HUES48 (cell line): ENCODE measurements around the gene TMEFF2.

Source experiments
- H3K27ac ChIP-seq: one replicate; pipeline ENCODE4 v1.7.0; 2013; ENCODE audit warnings: low read depth, low read length, inconsistent platforms
- H3K27me3 ChIP-seq: 2 replicates; pipeline ENCODE4 v1.6.1; 2013; ENCODE audit warnings: mild to moderate bottlenecking, low read length; ENCODE audit not compliant: control insufficient read depth, insufficient read depth
- H3K36me3 ChIP-seq: 2 replicates; pipeline ENCODE4 v1.6.1; 2013; ENCODE audit warnings: low read length; ENCODE audit not compliant: control insufficient read depth, insufficient read depth
- H3K4me1 ChIP-seq: 2 replicates; pipeline ENCODE4 v1.6.1; 2013; ENCODE audit warnings: mild to moderate bottlenecking, low read length; ENCODE audit not compliant: control insufficient read depth, insufficient read depth
- H3K4me3 ChIP-seq: 2 replicates; pipeline ENCODE4 v1.5.1; 2013; ENCODE audit warnings: mild to moderate bottlenecking, low read depth, low read length
- H3K9ac ChIP-seq: 2 replicates; pipeline ENCODE4 v1.6.1; 2013; ENCODE audit warnings: mild to moderate bottlenecking, low read depth, low read length, moderate library complexity
- H3K9me3 ChIP-seq: 2 replicates; pipeline ENCODE4 v1.6.1; 2013; ENCODE audit warnings: low read length; ENCODE audit not compliant: control insufficient read depth, insufficient read depth

The TMEFF2 gene

DNA sequence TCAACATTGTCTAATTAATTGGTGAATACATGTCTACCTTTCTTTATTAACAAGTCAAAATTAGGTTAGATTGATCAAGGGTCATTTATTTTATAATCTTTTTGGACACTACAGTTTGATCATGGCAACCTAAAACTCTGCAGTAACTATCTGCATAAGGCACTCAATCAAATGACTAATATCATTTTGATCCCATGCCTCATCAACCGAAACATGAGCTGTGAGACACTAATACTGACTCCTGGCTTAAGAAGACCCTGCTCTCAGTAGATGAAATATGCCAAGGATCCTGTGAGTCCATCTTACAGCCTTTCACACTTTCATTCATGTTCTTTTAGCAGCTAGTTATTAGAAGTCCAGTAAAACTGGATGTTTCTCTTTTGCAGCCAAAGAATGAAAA, 178.5 kb downstream of the TMEFF2 start:
- H3K36me3 ChIP-seq: no peaks in the 10 kb centered on the region

DNA sequence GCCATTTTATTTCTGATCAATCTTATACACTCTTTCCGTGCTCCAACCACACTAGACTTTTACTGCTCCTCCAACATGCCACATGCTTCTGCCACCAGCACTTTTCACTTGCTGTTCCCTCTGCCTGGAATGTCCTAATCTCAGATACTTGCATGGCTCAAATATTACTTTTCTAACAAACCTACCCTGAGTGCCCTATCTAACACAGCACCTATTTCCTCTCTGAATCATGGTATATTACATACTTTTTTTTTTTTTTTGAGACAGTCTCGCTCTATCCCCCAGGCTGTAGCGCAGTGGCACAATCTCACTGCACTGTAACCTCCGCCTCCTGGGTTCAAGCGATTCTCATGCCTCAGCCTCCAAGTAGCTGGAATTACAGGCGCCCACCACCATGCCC, 181.5 kb downstream of the TMEFF2 start:
- no peaks in the 10 kb centered on the region for H3K36me3 ChIP-seq
- H3K9ac ChIP-seq: no peak overlapping the region
- H3K27ac ChIP-seq: no peak overlapping the region
- no peak overlapping the region for H3K4me3 ChIP-seq
- H3K9me3 ChIP-seq: no peaks in the 10 kb centered on the region
- peaks cover 10% of the 10 kb centered on the region; the same call in 1 of the 2 replicates for H3K4me1 ChIP-seq
- H3K27me3 ChIP-seq: no peaks in the 10 kb centered on the region

More for the DNA sequence above, 178.5 kb downstream of the TMEFF2 start:
- H3K4me1 ChIP-seq: peaks cover 22% of the 10 kb centered on the region; the same call in 1 of the 2 replicates
- no peak overlapping the region for H3K27ac ChIP-seq
- no peaks in the 10 kb centered on the region for H3K9me3 ChIP-seq
- H3K27me3 ChIP-seq: no peaks in the 10 kb centered on the region
- H3K9ac ChIP-seq: no peak overlapping the region
- H3K4me3 ChIP-seq: no peak overlapping the region

DNA sequence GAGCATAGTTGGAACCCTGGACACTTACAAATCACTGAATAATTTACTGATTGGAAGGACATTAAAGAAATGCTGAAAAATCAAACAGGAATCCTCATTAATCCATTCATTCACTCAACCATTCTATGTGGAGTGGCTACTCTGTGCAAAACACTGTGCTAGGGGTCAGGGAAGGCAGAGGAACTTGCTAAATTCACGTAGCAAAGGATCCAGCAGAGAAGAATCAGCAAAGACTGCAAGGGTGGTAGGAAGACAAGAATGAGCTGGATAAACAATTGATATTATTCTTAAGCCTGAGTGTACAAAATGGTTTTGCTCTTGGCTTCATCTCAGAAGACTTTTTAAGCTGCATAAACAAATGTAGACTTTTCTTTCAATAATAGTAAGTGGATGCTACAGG, 183.5 kb downstream of the TMEFF2 start:
- no peak overlapping the region for H3K27ac ChIP-seq
- H3K4me3 ChIP-seq: no peak overlapping the region
- H3K9ac ChIP-seq: no peak overlapping the region
- no peaks in the 10 kb centered on the region for H3K9me3 ChIP-seq
- 0 out of 2 replicates have a peak, but pooled peaks cover 3% of the 10 kb centered on the region for H3K4me1 ChIP-seq
- H3K36me3 ChIP-seq: no peaks in the 10 kb centered on the region
- H3K27me3 ChIP-seq: no peaks in the 10 kb centered on the region

DNA sequence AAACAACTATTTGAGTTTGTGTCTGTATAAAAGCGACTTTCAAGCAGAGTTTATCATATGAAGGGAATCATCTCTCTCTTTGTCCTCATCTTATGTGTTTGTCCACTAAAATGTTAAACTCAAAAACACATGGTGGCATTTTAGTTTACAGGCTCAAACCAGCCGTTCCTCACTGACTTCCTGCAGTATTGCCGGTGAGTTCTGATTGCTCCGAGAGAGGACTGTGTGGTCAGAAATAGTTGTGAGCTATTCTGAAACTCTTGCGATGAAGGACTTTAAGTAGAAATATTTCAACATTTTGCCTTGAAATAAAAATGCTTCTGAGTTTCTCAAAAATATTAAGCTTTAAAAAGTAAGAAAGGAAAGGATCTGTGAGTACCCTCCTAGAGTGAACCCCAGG, 184.7 kb downstream of the TMEFF2 start:
- Histone ChIP-seq H3K36me3 (no peaks in the 10 kb centered on the region), H3K4me1 (0 out of 2 replicates have a peak, but pooled peaks cover 3% of the 10 kb centered on the region), H3K9me3 (no peaks in the 10 kb centered on the region), H3K27ac (no peak overlapping the region), H3K27me3 (no peaks in the 10 kb centered on the region), H3K9ac (no peak overlapping the region), H3K4me3 (no peak overlapping the region)

DNA sequence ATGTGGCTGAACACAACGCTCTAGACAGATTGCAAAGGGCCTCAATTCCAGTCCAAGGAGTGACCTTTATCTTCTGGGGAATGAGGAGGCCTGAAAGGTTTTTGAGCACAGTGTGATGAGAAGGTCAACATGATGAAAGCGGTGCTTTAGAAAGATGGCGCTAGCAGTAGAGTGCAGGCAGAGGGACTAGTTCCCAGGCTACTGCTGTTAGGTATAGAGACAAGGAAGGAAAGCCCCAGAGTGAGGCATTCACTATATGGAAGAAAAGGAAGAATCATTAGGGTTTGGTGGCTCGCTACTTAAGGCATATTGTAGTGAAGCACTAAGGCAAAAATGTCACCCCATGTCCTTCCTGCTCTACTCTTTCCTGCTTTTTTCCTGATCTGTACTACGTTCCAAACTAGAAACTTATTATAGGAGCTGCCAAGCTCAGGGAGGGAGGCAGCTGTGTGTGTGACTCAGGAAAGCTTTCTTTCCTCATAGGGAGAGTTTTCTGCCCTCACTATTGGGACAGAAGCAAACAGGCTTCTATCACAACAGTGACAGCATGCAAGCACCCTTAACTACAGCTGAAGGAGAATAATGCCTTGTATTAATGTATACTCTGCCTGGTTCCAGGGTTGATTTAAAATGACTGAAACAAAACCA, 187.0 kb downstream of the TMEFF2 start:
- Histone ChIP-seq H3K4me3 (no peak overlapping the region), H3K27me3 (no peaks in the 10 kb centered on the region), H3K36me3 (no peaks in the 10 kb centered on the region), H3K4me1 (no peaks in the 10 kb centered on the region), H3K27ac (no peak overlapping the region), H3K9me3 (no peaks in the 10 kb centered on the region), H3K9ac (no peak overlapping the region)

DNA sequence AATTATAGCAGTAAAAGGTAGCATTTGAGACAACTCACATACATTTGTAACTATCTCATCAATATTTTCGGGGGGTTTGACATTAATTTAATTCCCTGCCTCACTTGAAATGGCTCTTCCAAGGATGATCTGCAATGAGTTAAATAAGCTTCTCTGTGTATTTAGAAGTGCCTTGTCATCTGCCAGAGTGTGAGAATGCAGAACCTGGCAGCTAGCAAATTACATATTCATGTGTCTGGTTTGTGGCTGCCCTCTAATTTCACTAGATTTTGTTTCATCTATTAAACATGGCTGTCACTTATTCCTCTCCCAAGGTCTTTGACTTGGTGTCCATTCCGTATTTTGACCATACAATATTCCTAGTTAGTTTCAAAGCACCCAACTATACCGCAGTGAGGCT, 189.5 kb downstream of the TMEFF2 start:
- no peak overlapping the region for H3K27ac ChIP-seq
- no peaks in the 10 kb centered on the region for H3K36me3 ChIP-seq
- H3K27me3 ChIP-seq: no peaks in the 10 kb centered on the region
- no peaks in the 10 kb centered on the region for H3K9me3 ChIP-seq
- no peak overlapping the region for H3K4me3 ChIP-seq
- no peak overlapping the region for H3K9ac ChIP-seq
- no peaks in the 10 kb centered on the region for H3K4me1 ChIP-seq

DNA sequence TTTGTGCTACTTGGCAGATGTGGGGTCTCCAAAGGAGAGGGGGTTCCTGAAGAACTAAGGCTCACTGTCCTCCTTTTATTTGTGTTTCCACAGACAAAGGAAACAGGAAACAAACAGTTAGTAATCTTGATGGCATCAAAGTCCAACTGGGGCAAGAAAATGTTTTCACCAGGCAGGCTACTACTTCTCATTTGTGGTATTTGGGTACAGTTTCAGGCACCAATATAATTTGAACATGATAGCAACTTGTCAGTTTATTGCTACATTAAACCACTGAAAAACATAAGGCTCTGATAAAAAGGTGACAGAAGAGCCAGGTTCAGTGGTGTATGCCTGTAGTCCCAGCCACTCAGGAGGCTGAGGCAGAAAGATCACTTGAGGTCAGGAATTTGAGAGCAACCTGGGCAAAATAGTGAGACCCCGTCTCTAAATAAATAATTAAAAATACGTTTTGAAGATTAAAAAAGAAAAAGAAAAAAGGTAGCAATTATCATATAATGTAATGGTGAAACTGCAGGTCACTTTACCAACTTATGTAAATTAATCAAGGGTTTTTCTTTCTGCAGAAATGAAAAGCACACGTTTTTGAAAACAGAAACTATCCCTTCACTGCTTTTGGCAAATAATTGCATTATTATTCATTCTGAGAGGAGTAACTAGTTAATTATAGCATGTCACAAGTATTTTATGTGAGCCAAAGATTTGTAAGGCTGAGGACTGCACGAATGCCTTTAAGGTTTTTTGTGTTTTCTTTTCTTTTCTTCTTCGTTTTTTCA, 190.4 kb downstream of the TMEFF2 start:
- Histone ChIP-seq H3K9ac (no peak overlapping the region), H3K27me3 (no peaks in the 10 kb centered on the region), H3K4me3 (no peak overlapping the region), H3K9me3 (no peaks in the 10 kb centered on the region), H3K27ac (no peak overlapping the region), H3K36me3 (no peaks in the 10 kb centered on the region), H3K4me1 (no peaks in the 10 kb centered on the region)

DNA sequence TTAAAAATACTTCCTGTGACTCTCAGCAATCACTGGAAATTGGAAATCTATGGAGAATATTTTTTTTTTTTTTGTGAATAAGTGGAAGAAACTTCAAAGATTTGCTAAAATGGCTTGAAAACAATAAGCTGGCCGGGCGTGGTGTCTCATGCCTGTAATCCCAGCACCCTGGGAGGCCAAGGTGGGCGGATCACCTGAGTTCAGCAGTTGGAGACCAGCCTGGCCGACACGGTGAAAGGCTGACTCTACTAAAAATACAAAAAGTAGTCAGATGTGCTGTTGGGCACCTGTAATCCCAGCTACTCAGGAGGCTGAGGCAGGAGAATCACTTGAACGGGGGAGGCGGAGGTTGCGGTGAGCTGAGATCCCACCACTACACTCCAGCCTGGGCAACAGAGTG, 192.3 kb downstream of the TMEFF2 start:
- no peaks in the 10 kb centered on the region for H3K36me3 ChIP-seq
- H3K9me3 ChIP-seq: no peaks in the 10 kb centered on the region
- no peaks in the 10 kb centered on the region for H3K4me1 ChIP-seq
- no peak overlapping the region for H3K4me3 ChIP-seq
- H3K9ac ChIP-seq: no peak overlapping the region
- no peaks in the 10 kb centered on the region for H3K27me3 ChIP-seq
- no peak overlapping the region for H3K27ac ChIP-seq

DNA sequence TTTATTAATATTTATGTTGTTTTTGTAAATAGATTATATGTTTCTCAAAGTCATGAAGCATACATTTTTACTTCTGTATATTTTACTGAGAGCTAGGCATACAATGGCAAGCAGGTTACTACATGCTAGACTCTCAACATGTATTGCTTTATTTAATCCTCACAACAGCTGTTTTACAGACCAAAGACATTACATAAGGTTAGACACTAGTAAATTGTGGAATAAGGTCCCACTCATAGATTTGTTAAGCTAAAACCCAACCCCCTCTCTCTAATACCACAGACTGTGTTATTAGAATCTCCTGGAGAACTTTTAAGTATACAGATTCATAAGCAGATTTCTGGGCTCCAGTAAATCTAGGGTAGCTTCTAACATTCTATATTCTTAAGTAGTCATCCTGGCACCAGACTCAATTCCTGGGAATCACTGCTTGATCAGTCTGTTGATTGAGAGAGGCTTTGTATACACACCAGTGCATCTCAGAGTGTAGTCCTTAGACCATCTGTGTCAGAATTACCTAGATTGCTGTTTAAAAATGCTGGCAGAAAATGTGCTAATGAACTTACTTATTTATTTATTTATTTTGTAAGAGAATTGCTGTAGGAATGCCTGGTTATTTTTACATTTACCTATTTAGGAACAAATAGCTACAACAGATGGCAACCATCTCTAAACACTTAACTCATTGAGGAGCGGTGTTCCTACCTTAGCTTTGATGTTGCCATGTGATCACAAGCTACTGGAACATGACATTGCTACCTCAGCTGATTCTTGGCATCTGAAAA, 194.3 kb downstream of the TMEFF2 start:
- Histone ChIP-seq H3K27ac (no peak overlapping the region), H3K4me3 (no peak overlapping the region), H3K9ac (no peak overlapping the region), H3K36me3 (no peaks in the 10 kb centered on the region), H3K9me3 (no peaks in the 10 kb centered on the region), H3K27me3 (no peaks in the 10 kb centered on the region), H3K4me1 (peaks cover 5% of the 10 kb centered on the region)

DNA sequence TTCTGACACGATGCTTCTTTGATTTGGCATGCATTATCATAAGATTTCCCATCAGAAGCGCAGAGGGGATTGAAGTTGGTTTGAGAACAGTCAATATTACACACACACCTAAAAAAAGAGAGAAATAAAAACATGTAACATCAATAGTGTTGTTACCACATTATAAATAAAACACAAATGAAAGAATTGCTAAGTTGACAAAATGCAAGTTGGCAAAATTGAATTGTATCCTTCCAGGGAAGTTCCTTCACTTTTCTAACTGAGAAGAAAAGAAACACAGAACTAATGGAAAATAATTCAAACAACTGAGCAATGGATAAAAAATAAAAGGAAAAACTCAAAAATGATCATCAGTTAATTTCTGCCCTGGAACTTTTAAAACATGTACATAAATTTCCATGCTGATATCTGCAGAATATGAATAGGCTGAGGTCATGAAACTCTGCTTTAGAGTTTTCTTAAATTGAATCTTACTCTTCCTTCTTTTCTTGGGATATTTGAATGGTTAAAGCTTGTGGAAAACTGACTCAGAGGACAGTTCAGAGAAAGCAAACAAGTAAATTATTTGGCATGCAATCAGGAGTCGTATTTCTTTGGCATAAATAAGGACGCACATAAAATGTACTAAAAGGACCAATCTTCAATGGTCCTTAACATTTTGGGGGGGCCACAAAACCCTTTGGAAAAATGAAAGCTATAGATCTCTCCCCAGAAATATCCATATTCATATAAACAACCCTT, 195.5 kb downstream of the TMEFF2 start:
- Histone ChIP-seq H3K9ac (no peak overlapping the region), H3K4me1 (peaks cover 15% of the 10 kb centered on the region), H3K9me3 (no peaks in the 10 kb centered on the region), H3K27ac (no peak overlapping the region), H3K36me3 (no peaks in the 10 kb centered on the region), H3K4me3 (no peak overlapping the region), H3K27me3 (no peaks in the 10 kb centered on the region)
